GM18498 (cell line): ENCODE results near the gene OR2A5.
"Not testable (repeated sequence)": the region's sequence is repeated elsewhere in the genome, so short reads cannot be mapped to it uniquely, and the experiment has no call there.

Experiments used
- ATAC-seq: cut with Tn5 transposase; IDR thresholded peaks from one replicate; pipeline ENCODE4 v1.9.1; 2021; ENCODE audit warnings: mild to moderate bottlenecking, moderate library complexity; ENCODE audit not compliant: unreplicated experiment

Gene OR2A5

GRCh38 chr7:144048648-144049047 is at the start of gene OR2A5:
Gene OR2A5, plus strand, starts transcription at chr7:144048948. Its CDS starts 1,454 bp downstream, at chr7:144050402.
- ATAC-seq, result no peak

GRCh38 chr7:144000020-144000419 is 48.7 kb upstream of the OR2A5 start, which contains the start of gene OR6B1:
Gene OR6B1, plus strand, starts transcription at chr7:144000320. Its CDS starts 3,677 bp downstream, at chr7:144003997.
- ATAC-seq, result no peak

GRCh38 chr7:144001543-144001942 is 47.2 kb upstream of the OR2A5 start:
- no peak for ATAC-seq

- ATAC-seq, result no peak
Measured at GRCh38 chr7:144004703-144005102, 44.0 kb upstream of the OR2A5 start.

- no peak for ATAC-seq
Measured at GRCh38 chr7:144006029-144006691, 42.6 kb upstream of the OR2A5 start.

- ATAC-seq, result no peak
Measured at GRCh38 chr7:144006692-144007042, 42.1 kb upstream of the OR2A5 start.

GRCh38 chr7:144009361-144009760 is 39.4 kb upstream of the OR2A5 start:
- ATAC-seq, result no peak

GRCh38 chr7:144010061-144010460 is 38.7 kb upstream of the OR2A5 start:
- ATAC-seq, result not testable (repeated sequence)

- ATAC-seq, result not testable (repeated sequence)
Measured at GRCh38 chr7:144010821-144011220, 37.9 kb upstream of the OR2A5 start.

- ATAC-seq, result no peak
Measured at GRCh38 chr7:144011458-144012230, 37.1 kb upstream of the OR2A5 start.

GRCh38 chr7:144018065-144018464 is 30.7 kb upstream of the OR2A5 start:
- ATAC-seq, result no peak

GRCh38 chr7:144019457-144019856 is 29.3 kb upstream of the OR2A5 start:
- no peak for ATAC-seq

GRCh38 chr7:144020340-144020739 is 28.4 kb upstream of the OR2A5 start:
- no peak for ATAC-seq

GRCh38 chr7:144022169-144022568 is 26.6 kb upstream of the OR2A5 start:
- no peak for ATAC-seq

- ATAC-seq, result no peak
Measured at GRCh38 chr7:144023171-144023827, 25.4 kb upstream of the OR2A5 start.

- no peak for ATAC-seq
Measured at GRCh38 chr7:144024213-144024612, 24.5 kb upstream of the OR2A5 start.

GRCh38 chr7:144026203-144026883 is 22.4 kb upstream of the OR2A5 start:
- ATAC-seq, result no peak

GRCh38 chr7:144027070-144027469 is 21.7 kb upstream of the OR2A5 start:
- no peak for ATAC-seq

- ATAC-seq, result no peak
Measured at GRCh38 chr7:144027974-144028373, 20.8 kb upstream of the OR2A5 start.

- no peak for ATAC-seq
Measured at GRCh38 chr7:144028547-144028946, 20.2 kb upstream of the OR2A5 start.

- ATAC-seq, result no peak
Measured at GRCh38 chr7:144032516-144032915, 16.2 kb upstream of the OR2A5 start.
